ENCODE results near the gene OR52W1.
"Not testable (repeated sequence)": the region's sequence is repeated elsewhere in the genome, so short reads cannot be mapped to it uniquely, and the experiment has no call there.

OR52W1 gene

GRCh38 chr11:6217722-6218121 is 18.7 kb downstream of the OR52W1 start:
- DNase-seq (ENCODE audit: low read depth): no peak

- DNase-seq (ENCODE audit: low read depth): peak; percentile 92
Measured at GRCh38 chr11:6219359-6219758, 20.3 kb downstream of the OR52W1 start.

- DNase-seq (ENCODE audit: low read depth): no peak
Measured at GRCh38 chr11:6223854-6224253, 24.8 kb downstream of the OR52W1 start.

- no peak for DNase-seq (ENCODE audit: low read depth)
Measured at GRCh38 chr11:6224421-6224820, 25.4 kb downstream of the OR52W1 start.

- DNase-seq (ENCODE audit: low read depth): no peak
Measured at GRCh38 chr11:6225024-6225423, 26.0 kb downstream of the OR52W1 start.

GRCh38 chr11:6225896-6226295 is 26.9 kb downstream of the OR52W1 start:
- DNase-seq (ENCODE audit: low read depth): no peak

GRCh38 chr11:6228520-6228919 is 29.5 kb downstream of the OR52W1 start:
- DNase-seq (ENCODE audit: low read depth): no peak

GRCh38 chr11:6229911-6230310 is 30.9 kb downstream of the OR52W1 start:
- no peak for DNase-seq (ENCODE audit: low read depth)

GRCh38 chr11:6232899-6233298 is 33.9 kb downstream of the OR52W1 start:
- DNase-seq (ENCODE audit: low read depth): no peak

GRCh38 chr11:6233984-6234386 is 35.0 kb downstream of the OR52W1 start:
- DNase-seq (ENCODE audit: low read depth): no peak

- peak; percentile 100 for DNase-seq (ENCODE audit: low read depth)
Measured at GRCh38 chr11:6234387-6235107, 35.5 kb downstream of the OR52W1 start, which contains the start of gene FHIP1B. FHIP1B (minus strand) TSS chr11:6234636; CDS start chr11:6224516, 10,120 bp downstream.

- no peak for DNase-seq (ENCODE audit: low read depth)
Measured at GRCh38 chr11:6237266-6237665, 38.2 kb downstream of the OR52W1 start.

GRCh38 chr11:6237761-6238302 is 38.8 kb downstream of the OR52W1 start:
- DNase-seq (ENCODE audit: low read depth): no peak

- DNase-seq (ENCODE audit: low read depth): no peak
Measured at GRCh38 chr11:6238902-6239301, 39.9 kb downstream of the OR52W1 start, which contains the start of gene CNGA4. CNGA4 (plus strand) TSS chr11:6239089; CDS start chr11:6239207, 118 bp downstream.

- DNase-seq (ENCODE audit: low read depth): no peak
Measured at GRCh38 chr11:6240139-6240538, 41.1 kb downstream of the OR52W1 start.

- DNase-seq (ENCODE audit: low read depth): no peak
Measured at GRCh38 chr11:6240781-6241180, 41.8 kb downstream of the OR52W1 start.

- DNase-seq (ENCODE audit: low read depth): no peak
Measured at GRCh38 chr11:6241316-6241715, 42.3 kb downstream of the OR52W1 start.

- no peak for DNase-seq (ENCODE audit: low read depth)
Measured at GRCh38 chr11:6245536-6245935, 46.5 kb downstream of the OR52W1 start.

GRCh38 chr11:6248248-6248647 is 49.2 kb downstream of the OR52W1 start:
- DNase-seq (ENCODE audit: low read depth): no peak

- not testable (repeated sequence) for DNase-seq (ENCODE audit: low read depth)
Measured at GRCh38 chr11:6248897-6249296, 49.9 kb downstream of the OR52W1 start.

Data from GM04504 (cell line).